ENCODE results near the gene CTSE.

Gene CTSE

DNA sequence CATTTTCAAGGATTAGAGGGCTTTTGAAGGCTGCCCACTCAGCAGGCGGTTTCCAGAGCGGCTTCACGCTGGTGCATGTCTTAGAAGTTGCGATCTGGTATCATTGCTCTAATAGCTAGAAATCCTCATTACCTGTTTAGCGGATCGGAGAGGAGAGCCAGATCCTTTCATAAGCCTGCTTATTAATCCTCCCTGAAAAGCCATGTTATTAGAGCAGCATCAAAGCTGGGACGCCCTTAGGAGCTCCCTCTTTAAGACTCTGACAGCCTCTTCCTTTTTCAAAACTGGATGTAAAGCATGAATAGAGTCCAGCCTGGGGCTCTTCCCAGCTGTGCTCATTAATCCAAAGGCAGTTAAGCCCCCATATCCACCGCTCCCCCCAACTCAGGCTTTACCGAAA, 13.9 kb upstream of the CTSE start:
- peak; percentile 95 for DNase-seq
- H3K4me3 ChIP-seq (ENCODE audit: low read depth, low read length): no peak overlapping the region
- no peak overlapping the region for H3K27ac ChIP-seq
- TF ChIP-seq CTCF (IDR thresholded peaks at IDR 0.05; ENCODE audit: low read depth, low read length): no peak
- H3K9me3 ChIP-seq (ENCODE audit: severe bottlenecking): peaks cover 3% of the 10 kb centered on the region
- peaks cover 65% of the 10 kb centered on the region for H3K27me3 ChIP-seq (ENCODE audit: insufficient read depth, low read depth, severe bottlenecking)
- no peaks in the 10 kb centered on the region for H3K36me3 ChIP-seq

DNA sequence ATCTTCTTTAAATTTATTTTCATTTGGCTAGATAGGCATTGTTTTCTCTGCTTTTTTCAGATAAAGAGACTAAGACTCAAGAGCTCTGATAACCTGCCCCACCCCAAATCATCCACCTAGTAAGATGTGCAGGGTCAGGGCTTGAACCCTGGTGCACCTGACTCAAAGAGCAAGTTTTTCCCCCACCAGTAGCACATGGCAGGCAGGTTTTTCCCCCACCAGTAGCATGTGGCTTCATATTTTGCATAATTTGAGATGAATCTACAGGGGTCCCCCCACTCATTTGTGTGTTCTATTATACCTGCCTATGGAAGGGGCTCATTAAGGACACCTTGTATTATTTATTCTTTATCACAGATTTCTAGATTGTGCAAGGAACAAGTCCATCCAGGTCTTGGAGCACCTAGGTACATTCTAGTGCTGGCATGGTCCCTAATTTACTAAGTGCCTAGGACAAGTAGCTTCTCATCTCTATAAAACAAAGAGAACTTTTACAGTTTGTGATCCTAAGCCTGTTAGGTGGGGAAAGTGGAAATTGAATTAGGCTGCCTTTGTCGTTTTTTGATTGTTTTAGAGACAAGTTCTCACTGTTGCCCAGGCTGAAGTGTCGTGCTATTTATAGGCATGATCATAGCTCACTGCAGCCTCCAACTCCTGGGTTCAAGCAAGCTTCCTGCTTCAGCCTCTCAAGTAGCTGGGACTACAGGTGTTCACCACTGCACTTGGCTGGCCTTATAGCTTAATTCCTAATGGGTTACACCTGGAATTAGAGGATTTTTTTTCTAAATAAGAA, 13.2 kb upstream of the CTSE start:
- TF ChIP-seq CTCF (IDR thresholded peaks at IDR 0.05; ENCODE audit: low read depth, low read length): no peak
- H3K9me3 ChIP-seq (ENCODE audit: severe bottlenecking): peaks cover 3% of the 10 kb centered on the region
- H3K27ac ChIP-seq: no peak overlapping the region
- no peaks in the 10 kb centered on the region for H3K36me3 ChIP-seq
- peak; percentile 27 for DNase-seq
- peaks cover 59% of the 10 kb centered on the region for H3K27me3 ChIP-seq (ENCODE audit: insufficient read depth, low read depth, severe bottlenecking)
- no peak overlapping the region for H3K4me3 ChIP-seq (ENCODE audit: low read depth, low read length)

DNA sequence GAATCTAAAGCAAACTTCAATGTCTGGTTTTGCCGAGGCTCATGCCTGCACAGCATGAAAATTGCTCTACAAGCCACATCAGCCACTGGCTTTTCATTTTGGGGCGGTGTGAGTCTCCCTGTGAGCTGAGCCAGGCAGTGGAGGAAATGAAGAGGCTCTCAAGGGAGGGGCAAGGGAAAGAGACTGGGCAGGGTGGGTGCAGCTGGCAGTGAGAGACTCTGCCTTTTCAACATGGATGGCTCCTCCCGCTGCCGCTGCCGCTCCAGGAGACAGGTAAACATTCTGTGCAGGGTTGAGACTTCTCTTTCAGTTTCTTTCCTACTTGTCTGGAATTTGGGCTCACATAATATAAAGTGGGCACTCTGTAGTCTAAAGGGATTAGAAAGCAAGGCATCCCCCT, 11.3 kb upstream of the CTSE start:
- Histone ChIP-seq H3K4me3 (ENCODE audit: low read depth, low read length) (no peak overlapping the region), H3K9me3 (ENCODE audit: severe bottlenecking) (peaks cover 3% of the 10 kb centered on the region)

GRCh38 chr1:206032380-206033140, 8.9 kb upstream of the CTSE start:
- no peak for TF ChIP-seq CTCF (IDR thresholded peaks at IDR 0.05; ENCODE audit: low read depth, low read length)
- Histone ChIP-seq H3K4me3 (ENCODE audit: low read depth, low read length) (no peak overlapping the region), H3K27me3 (ENCODE audit: insufficient read depth, low read depth, severe bottlenecking) (peaks cover 25% of the 10 kb centered on the region), H3K27ac (no peak overlapping the region), H3K36me3 (no peaks in the 10 kb centered on the region), H3K9me3 (ENCODE audit: severe bottlenecking) (peaks cover 3% of the 10 kb centered on the region)
- peak; percentile 38 for DNase-seq

More for the DNA sequence above, 11.3 kb upstream of the CTSE start:
- DNase-seq: no peak
- H3K27me3 ChIP-seq (ENCODE audit: insufficient read depth, low read depth, severe bottlenecking): peaks cover 41% of the 10 kb centered on the region
- H3K36me3 ChIP-seq: no peaks in the 10 kb centered on the region
- no peak for TF ChIP-seq CTCF (IDR thresholded peaks at IDR 0.05; ENCODE audit: low read depth, low read length)
- no peak overlapping the region for H3K27ac ChIP-seq

GRCh38 chr1:206030714-206031113, 7.0 kb upstream of the CTSE start:
- peak; percentile 99 for DNase-seq
- peaks cover 19% of the 10 kb centered on the region for H3K27me3 ChIP-seq (ENCODE audit: insufficient read depth, low read depth, severe bottlenecking)
- H3K9me3 ChIP-seq (ENCODE audit: severe bottlenecking): peaks cover 3% of the 10 kb centered on the region
- no peak overlapping the region for H3K27ac ChIP-seq
- H3K36me3 ChIP-seq: no peaks in the 10 kb centered on the region
- no peak overlapping the region for H3K4me3 ChIP-seq (ENCODE audit: low read depth, low read length)
- peak; percentile 100 for TF ChIP-seq CTCF (IDR thresholded peaks at IDR 0.05; ENCODE audit: low read depth, low read length)

Measured in WERI-Rb-1 (cell line).